ENCODE data around the gene MAD1L1.
A peak's percentile ranks its signal among the peaks of the same experiment; 100 is the strongest.

Gene MAD1L1

DNA sequence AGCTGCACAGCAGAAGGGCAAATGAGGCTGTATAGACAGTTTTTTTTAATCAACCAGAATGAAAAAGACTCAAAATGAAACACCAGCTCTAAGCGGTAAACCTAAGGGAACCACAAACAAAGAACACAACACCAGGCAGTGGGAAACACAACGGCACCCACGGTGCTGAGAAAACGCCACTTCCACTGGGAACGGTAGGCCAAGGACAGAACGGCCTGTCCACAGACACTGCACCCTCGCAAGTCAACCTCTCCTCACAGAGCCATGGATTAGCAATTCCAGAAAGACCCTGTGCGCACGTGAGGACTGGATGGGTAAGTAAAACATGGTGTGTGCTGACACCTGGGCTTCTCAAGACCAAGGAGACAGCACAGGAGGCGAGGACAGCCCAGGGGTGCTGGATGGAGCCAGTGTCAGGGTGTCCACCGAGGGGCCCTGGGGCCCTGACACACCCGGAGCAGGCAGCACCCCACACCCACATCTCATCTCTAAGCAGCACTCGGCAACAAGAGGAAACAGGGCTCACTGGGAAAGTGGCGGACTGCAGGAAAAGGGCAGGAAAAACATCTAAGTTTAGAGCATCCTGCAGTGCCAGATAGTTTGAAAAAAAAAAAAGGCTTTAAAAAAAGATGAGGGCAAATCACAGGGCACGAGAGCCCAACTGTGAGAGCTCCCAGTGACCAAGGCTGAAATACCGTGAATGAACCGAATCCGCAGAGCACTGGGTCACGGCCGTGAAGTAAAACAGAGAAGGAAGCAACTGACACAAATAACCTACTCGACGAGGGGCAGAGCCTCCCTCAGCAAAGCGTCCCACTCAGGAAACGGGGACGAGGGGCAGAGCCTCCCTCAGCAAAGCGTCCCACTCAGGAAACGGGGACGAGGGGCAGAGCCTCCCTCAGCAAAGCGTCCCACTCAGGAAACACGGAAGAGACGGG is 120.2 kb downstream of the MAD1L1 start:
- no peak for DNase-seq

GRCh38 chr7:2111568-2111967 is 121.2 kb downstream of the MAD1L1 start:
- no peak for DNase-seq

GRCh38 chr7:2110610-2111396 is 121.9 kb downstream of the MAD1L1 start:
- DNase-seq, result no peak

DNA sequence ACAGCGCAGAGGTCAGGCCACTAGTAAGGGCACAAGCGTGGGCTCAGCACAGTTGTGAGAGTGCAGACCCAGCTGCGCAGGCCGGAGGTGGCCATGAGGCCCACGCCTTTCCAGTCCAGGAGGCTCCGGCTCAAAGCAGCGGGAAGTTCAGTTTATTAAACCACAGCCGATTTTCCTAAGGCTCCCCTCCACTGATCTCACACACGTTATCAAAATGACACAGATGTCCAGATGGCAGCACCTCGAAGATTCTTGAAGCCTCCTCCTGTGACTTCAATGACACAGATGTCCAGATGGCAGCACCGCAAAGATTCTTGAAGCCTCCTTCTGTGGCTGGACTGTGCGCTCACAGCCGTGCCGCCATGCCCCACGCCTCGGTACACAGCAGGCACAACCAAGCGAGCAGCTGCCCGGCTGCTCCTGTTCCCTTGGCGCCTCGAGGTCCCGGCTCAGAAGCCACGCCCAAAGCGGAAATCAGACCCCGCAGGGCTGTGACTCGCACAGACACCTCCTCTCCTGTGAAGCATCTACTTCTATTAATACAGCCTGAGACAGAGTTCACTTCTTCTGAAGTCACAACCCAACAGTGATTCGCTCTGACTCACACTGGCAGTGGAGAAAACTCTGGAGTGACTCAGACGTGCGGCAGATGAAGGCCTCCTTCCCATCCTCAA is 122.7 kb downstream of the MAD1L1 start:
- DNase-seq, result peak; percentile 56

GRCh38 chr7:2109251-2109872 is 123.4 kb downstream of the MAD1L1 start:
- no peak for DNase-seq

DNA sequence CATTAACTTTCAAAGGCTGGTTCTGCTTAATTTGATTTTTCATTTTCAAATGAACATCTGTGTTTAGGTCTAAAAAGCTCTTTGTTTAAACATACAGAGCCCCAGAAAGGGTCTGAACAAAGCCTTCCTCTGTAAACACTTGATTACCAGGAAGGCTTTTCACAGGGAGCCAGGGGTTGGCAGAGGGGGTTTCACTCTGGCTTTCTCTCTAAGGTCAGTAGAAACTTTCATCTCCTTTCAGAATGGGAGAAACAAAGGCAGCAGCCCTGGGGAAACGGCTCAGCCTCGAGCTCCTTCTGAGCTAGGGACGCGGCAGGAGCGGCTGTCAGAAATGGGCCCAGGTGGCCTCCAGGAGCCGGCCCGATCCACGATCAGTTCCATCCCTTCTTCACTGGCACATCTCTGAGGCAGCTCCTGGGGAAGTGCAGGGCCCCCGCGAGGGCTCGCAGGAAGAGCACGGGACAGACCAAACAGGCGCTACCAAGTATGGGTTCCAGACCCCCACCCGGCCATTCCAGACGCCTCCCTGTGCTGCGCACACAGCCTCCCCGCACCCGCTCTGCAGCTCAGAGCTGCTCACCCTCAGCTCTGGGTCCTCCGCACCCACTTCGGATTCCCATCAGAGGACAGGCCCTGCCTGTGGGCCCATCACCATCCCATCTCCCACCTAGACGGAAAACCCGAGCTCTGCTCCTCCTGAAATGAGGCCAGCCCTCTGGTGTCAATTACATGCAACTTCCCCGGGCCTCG is 124.1 kb downstream of the MAD1L1 start:
- no peak for DNase-seq

GRCh38 chr7:2108071-2108455 is 124.7 kb downstream of the MAD1L1 start:
- no peak for DNase-seq

DNA sequence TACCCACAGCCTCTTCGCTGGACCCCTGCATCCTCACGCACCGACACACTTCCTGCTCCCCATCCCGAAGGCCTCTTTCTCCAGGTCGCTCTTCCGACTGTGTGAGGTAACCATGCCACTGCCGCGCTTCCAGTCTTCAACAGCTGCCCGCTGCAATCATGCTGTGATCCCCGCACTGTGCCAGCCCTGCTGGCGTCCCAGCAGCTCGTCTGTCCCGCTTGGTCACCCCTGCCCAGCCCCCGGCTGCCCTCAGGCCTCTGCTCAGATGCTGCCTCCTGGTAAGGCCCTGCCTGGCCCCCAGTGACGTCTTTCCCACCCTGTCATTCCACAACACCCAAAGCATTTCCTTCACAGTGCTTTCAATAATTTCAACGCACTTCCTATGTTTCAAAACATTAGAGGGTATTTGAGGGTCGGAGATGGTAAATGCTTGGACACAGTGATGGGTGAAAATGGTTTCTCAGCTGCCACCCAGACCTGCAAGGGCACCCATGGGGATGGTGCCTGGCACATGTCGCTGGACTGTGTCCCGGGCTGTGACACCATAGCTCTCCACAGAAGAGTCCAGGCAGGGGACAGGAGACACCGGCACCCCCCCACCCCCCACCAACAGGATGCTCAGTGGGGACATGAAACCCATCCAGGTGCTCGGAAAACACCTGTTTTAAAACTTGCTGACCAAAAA is 125.2 kb downstream of the MAD1L1 start:
- DNase-seq, result no peak

DNA sequence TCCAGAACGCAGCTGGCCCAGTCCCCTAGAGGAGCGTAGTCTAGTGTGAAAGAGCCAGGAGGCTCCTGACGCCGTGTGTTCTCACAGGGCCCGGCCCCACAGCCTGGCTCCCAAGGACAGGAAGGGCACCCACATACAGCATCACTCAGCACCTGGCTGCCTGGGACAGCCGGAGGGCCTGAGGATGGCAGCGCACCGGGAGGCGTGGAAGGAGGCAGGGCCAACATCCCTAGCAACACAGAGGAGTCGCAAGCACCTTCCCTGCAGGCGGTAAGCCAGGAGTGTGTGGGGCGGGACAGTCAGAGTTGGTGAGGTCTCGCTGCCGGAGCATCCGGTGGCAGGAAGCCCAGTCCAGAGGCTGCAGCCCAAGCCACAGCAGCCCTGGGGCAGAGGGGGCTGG is 125.8 kb downstream of the MAD1L1 start:
- no peak for DNase-seq

- no peak for DNase-seq
These were observed 126.3 kb downstream of the MAD1L1 start for GRCh38 chr7:2106440-2106839.

- no peak for DNase-seq
These were observed 126.8 kb downstream of the MAD1L1 start for GRCh38 chr7:2105917-2106316.

DNA sequence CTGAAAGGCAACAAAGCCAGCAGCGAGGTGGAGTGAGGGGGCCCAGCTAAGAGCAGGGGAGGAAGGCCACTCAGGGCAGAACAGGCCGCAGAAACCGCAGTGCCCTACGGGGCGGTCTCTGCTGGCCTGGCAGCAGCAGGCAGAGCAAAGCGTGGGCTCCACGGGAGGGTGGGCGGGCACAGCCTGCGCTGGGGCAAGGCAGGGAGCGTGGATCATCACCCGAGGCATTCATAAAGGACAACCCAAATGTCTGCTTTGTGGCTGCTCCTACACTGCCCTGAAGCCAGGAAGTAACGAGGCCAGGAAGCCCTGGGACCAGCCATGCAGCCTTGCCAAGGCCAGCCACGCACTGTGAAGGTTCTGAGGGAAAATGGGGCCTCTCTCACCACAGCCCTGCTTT is 127.5 kb downstream of the MAD1L1 start:
- no peak for DNase-seq

DNA sequence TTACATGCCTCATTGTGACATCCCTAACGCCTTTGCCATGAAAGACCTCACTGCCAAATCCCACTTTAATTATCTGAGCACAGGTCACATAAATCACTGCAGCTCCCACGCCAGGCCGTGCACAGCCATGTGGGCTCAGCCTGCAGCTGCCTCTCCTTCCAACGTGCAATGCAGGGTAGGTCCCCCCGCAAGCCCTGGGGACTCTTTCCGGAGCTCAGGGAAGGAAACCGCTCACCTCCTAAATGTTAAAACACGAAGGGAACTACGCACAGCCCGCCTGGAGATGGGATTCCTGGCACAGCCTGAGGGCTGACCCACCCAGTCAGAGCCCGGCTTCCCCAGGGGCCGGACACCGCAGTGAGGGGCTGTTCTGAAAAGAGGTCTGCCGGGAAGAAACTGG is 128.0 kb downstream of the MAD1L1 start:
- DNase-seq, result no peak

DNA sequence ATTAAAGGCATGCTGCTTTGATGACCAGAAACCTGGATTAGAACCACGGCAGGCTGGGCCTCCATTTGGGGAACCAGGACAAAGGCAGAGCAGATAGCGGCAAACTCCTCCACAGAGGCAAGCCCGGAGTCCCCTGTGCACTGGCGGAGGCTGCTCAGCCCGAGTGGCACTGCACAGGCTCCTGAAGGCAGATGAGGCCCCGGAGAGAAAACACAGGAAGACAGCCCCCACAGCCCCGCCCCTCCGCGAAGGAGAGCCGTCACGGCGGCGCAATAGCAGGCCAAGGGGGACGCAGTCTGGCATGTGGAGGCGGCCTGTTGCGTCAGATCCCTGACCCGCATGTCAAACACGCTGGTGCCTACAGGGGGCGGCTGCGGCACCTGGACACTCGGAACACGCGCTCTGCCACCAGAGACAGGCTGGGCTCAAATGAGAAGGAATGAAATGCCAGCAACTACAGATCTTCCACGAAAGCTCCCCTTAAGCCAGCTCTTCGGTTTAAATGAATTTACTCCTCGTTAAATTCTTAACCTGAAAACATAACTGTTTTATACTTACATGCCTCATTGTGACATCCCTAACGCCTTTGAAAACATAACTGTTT is 128.5 kb downstream of the MAD1L1 start:
- DNase-seq, result no peak

GRCh38 chr7:2103071-2103898 is 129.5 kb downstream of the MAD1L1 start:
- DNase-seq, result no peak

GRCh38 chr7:2102375-2102723 is 130.4 kb downstream of the MAD1L1 start:
- DNase-seq, result no peak

- no peak for DNase-seq
These were observed 130.9 kb downstream of the MAD1L1 start for GRCh38 chr7:2101630-2102374.

- DNase-seq, result no peak
These were observed 132.2 kb downstream of the MAD1L1 start for GRCh38 chr7:2100278-2101208.

All from NK-92 treated with Interleukin-12 subunit alpha and Interleukin-12 subunit beta, amount 100 ng/mL, for 24 hours (cell line).